Frontal cortex (tissue), 4 donors: ENCODE measurements around the gene SPATA6L. TPM values are rescaled to one million over a fixed set of nuclear protein-coding genes. Genes with fewer than 3 reads are reported as not detected.
"Not testable (repeated sequence)": the region's sequence is repeated elsewhere in the genome, so short reads cannot be mapped to it uniquely, and the experiment has no call there.

Experiments used
- DNase-seq, 2 donors: peaks; one replicate each; pipeline ENCODE4 v3.0.0; 2012; ENCODE audit warnings: low spot score in 2 of 2
- FAIRE-seq: peaks from 2 replicates; lab custom pipeline; 2012; peaks lifted over from hg19 to GRCh38; lab: Jason Lieb, UNC
- total RNA-seq: library from RNA; depleted of rRNA; stranded (reverse); fragments of >200 nt; gene quantifications from one replicate; pipeline ENCODE4 v1.2.3, GENCODE V29; 2014
- donor health status: control.
- donor health status: control.
- donor health status: control.

SPATA6L gene
- total RNA-seq, 1 donor from 2014 or later: 9.4 TPM

GRCh38 chr9:4678679-4679267, 12.5 kb upstream of the SPATA6L start:
- FAIRE-seq (no peak), DNase-seq (no peak)

GRCh38 chr9:4677392-4677791, 11.1 kb upstream of the SPATA6L start:
- DNase-seq (no peak), FAIRE-seq (no peak)

GRCh38 chr9:4674783-4675182, 8.5 kb upstream of the SPATA6L start:
- FAIRE-seq: no peak
- no peak for DNase-seq

GRCh38 chr9:4671737-4672136, 5.5 kb upstream of the SPATA6L start:
- no peak for FAIRE-seq
- DNase-seq: no peak

- FAIRE-seq (no peak), DNase-seq (no peak)
Observed at GRCh38 chr9:4670591-4670990, 4.3 kb upstream of the SPATA6L start.

GRCh38 chr9:4669890-4670289, 3.6 kb upstream of the SPATA6L start:
- FAIRE-seq (no peak), DNase-seq (no peak)

- DNase-seq: no peak
- FAIRE-seq: no peak
Observed at GRCh38 chr9:4668604-4669003, 2.3 kb upstream of the SPATA6L start.

GRCh38 chr9:4667681-4668080, 1.4 kb upstream of the SPATA6L start:
- no peak for FAIRE-seq
- DNase-seq: no peak

GRCh38 chr9:4665357-4665756, 923 bp downstream of the SPATA6L start:
- FAIRE-seq (no peak), DNase-seq (no peak)

- peak in 1 of 2 donors; percentile 37 for DNase-seq
- FAIRE-seq: no peak
Observed at GRCh38 chr9:4663956-4664355, 2.3 kb downstream of the SPATA6L start.

- no peak for FAIRE-seq
- peak in 1 of 2 donors; percentile 31 for DNase-seq
Observed at GRCh38 chr9:4662989-4663792, 3.1 kb downstream of the SPATA6L start.

- DNase-seq (peak; percentile 77 to 78), FAIRE-seq (no peak)
Observed at GRCh38 chr9:4662108-4662988, 3.9 kb downstream of the SPATA6L start, which contains the start of gene PLPP6. Gene PLPP6, plus strand, starts transcription at chr9:4662294. Its CDS starts 82 bp downstream, at chr9:4662376.

GRCh38 chr9:4661611-4662010, 4.7 kb downstream of the SPATA6L start:
- FAIRE-seq: no peak
- DNase-seq: no peak

GRCh38 chr9:4661165-4661564, 5.1 kb downstream of the SPATA6L start:
- FAIRE-seq: no peak
- no peak for DNase-seq

GRCh38 chr9:4660665-4661064, 5.6 kb downstream of the SPATA6L start:
- not testable (repeated sequence) for FAIRE-seq, DNase-seq

GRCh38 chr9:4657426-4658159, 8.7 kb downstream of the SPATA6L start:
- no peak for FAIRE-seq

GRCh38 chr9:4656621-4657020, 9.7 kb downstream of the SPATA6L start:
- no peak for DNase-seq
- FAIRE-seq: no peak

More at GRCh38 chr9:4657426-4658159, 8.7 kb downstream of the SPATA6L start:
- no peak for DNase-seq

GRCh38 chr9:4656196-4656595, 10.1 kb downstream of the SPATA6L start:
- DNase-seq, FAIRE-seq: not testable (repeated sequence)

- DNase-seq: no peak
- FAIRE-seq: no peak
Observed at GRCh38 chr9:4654538-4654937, 11.7 kb downstream of the SPATA6L start.

- no peak for FAIRE-seq
- no peak for DNase-seq
Observed at GRCh38 chr9:4654084-4654483, 12.2 kb downstream of the SPATA6L start.
